Upper lobe of right lung (tissue), 1 donor: ENCODE results near the gene AHR. TPM values are rescaled to one million over a fixed set of nuclear protein-coding genes. Genes with fewer than 3 reads are reported as not detected.

Experiments
- ATAC-seq: fragments of 200-7000 bp; cut with Tn5 transposase; one replicate; pipeline ENCODE4 v1.9.1; 2020; ENCODE audit warnings: mild to moderate bottlenecking, moderate library complexity
- DNase-seq: peaks from one replicate; pipeline ENCODE4 v3.0.0-alpha.2; 2020
- H3K27ac ChIP-seq: fragments of 200-600 bp; one replicate; pipeline ENCODE4 v1.8.0; 2022
- H3K27me3 ChIP-seq: fragments of 200-600 bp; one replicate; pipeline ENCODE4 v1.8.0; 2022; ENCODE audit warnings: mild to moderate bottlenecking
- H3K36me3 ChIP-seq: fragments of 200-600 bp; one replicate; pipeline ENCODE4 v1.8.0; 2022
- H3K4me1 ChIP-seq: fragments of 200-600 bp; one replicate; pipeline ENCODE4 v1.8.0; 2022
- H3K4me3 ChIP-seq: fragments of 200-600 bp; one replicate; pipeline ENCODE4 v1.8.0; 2022; ENCODE audit warnings: mild to moderate bottlenecking
- H3K9me3 ChIP-seq: fragments of 200-600 bp; one replicate; pipeline ENCODE4 v1.8.0; 2022
- CTCF ChIP-seq: fragments of 200-600 bp; IDR thresholded peaks from one replicate; pipeline ENCODE4 v1.8.0; 2022; ENCODE audit warnings: antibody characterized with exemption
- intact Hi-C: fragments of 100-400 bp; cut with DNase I; formaldehyde crosslinking; loops from one replicate; pipeline ENCODE4 v1.11.0; 2022
- total RNA-seq: library from RNA; stranded (reverse); fragmentation: NEBNext Ultra II Directional; extraction: Animal tissue kit (Norgen Biotek cat#: 25700); gene quantifications from one replicate; pipeline ENCODE4 v1.2.1, GENCODE V29; 2021
- donor health status: DM: no; HTN: yes; CAD: no; lungs with severe emphysema.

The AHR gene
- total RNA-seq, 1 donor from 2014 or later, result 118 TPM

GRCh38 chr7:17292843-17293242, 5.6 kb upstream of the AHR start:
- no peaks in the 10 kb centered on the region for H3K36me3 ChIP-seq
- H3K9me3 ChIP-seq, result no peaks in the 10 kb centered on the region
- H3K27me3 ChIP-seq, result no peaks in the 10 kb centered on the region
- H3K4me1 ChIP-seq, result peaks cover 4% of the 10 kb centered on the region
- no peak for TF ChIP-seq CTCF
- ATAC-seq (no peak), DNase-seq (no peak)
- intact Hi-C loops, result no loop called here
- no peak overlapping the region for H3K4me3 ChIP-seq
- H3K27ac ChIP-seq, result no peak overlapping the region

GRCh38 chr7:17293481-17293880, 5.0 kb upstream of the AHR start:
- Histone ChIP-seq H3K9me3 (no peaks in the 10 kb centered on the region), H3K4me3 (no peak overlapping the region), H3K27me3 (no peaks in the 10 kb centered on the region), H3K36me3 (no peaks in the 10 kb centered on the region), H3K4me1 (peaks cover 4% of the 10 kb centered on the region), H3K27ac (no peak overlapping the region)
- intact Hi-C loops, result no loop called here
- ATAC-seq (no peak), DNase-seq (no peak)
- TF ChIP-seq CTCF, result no peak

- TF ChIP-seq CTCF, result no peak
- intact Hi-C loops, result no loop called here
- no peaks in the 10 kb centered on the region for H3K27me3 ChIP-seq
- no peak for DNase-seq
- ATAC-seq, result no peak
- H3K36me3 ChIP-seq, result no peaks in the 10 kb centered on the region
- H3K4me3 ChIP-seq, result peak overlapping the region; percentile 15
- peak overlapping the region; percentile 98 for H3K27ac ChIP-seq
- H3K9me3 ChIP-seq, result no peaks in the 10 kb centered on the region
- H3K4me1 ChIP-seq, result peaks cover 7% of the 10 kb centered on the region
These were observed 1.2 kb upstream of the AHR start for GRCh38 chr7:17297243-17297642.

GRCh38 chr7:17298840-17299482, 509 bp downstream of the AHR start:
- intact Hi-C loops, result no loop called here
- peaks cover 16% of the 10 kb centered on the region for H3K4me1 ChIP-seq
- DNase-seq (peak; percentile 85), ATAC-seq (peak; percentile 82)
- peak overlapping the region; percentile 97 for H3K4me3 ChIP-seq
- H3K9me3 ChIP-seq, result no peaks in the 10 kb centered on the region
- no peaks in the 10 kb centered on the region for H3K36me3 ChIP-seq
- H3K27ac ChIP-seq, result peak overlapping the region; percentile 98
- no peaks in the 10 kb centered on the region for H3K27me3 ChIP-seq
- TF ChIP-seq CTCF, result no peak

- H3K27ac ChIP-seq, result peak overlapping the region; percentile 98
- no peaks in the 10 kb centered on the region for H3K36me3 ChIP-seq
- no peak for TF ChIP-seq CTCF
- no peaks in the 10 kb centered on the region for H3K9me3 ChIP-seq
- ATAC-seq (peak; percentile 0), DNase-seq (no peak)
- H3K4me3 ChIP-seq, result peak overlapping the region; percentile 97
- intact Hi-C loops, result no loop called here
- no peaks in the 10 kb centered on the region for H3K27me3 ChIP-seq
- peaks cover 20% of the 10 kb centered on the region for H3K4me1 ChIP-seq
These were observed 1.1 kb downstream of the AHR start for GRCh38 chr7:17299483-17299991.
